Lung (tissue), 12 donors: Measurements from ENCODE around the gene DOCK3. TPM values are rescaled to one million over a fixed set of nuclear protein-coding genes. Genes with fewer than 3 reads are reported as not detected.

Source experiments
- ATAC-seq: fragments of 200-7000 bp; cut with Tn5 transposase; one replicate; pipeline ENCODE4 v1.9.1; 2020; ENCODE audit warnings: moderate number of reproducible peaks; ENCODE audit not compliant: insufficient read depth, low FRiP score
- DNase-seq, 3 donors: peaks; one replicate each; pipeline ENCODE4 v3.0.0-alpha.2; 2013 to 2017
- H3K27ac ChIP-seq, 2 donors: one replicate each; pipeline ENCODE4 v1.5.1; 2013; ENCODE audit warnings: mild to moderate bottlenecking in 2 of 2, moderate library complexity in 2 of 2, control low read depth in 1 of 2, inconsistent platforms in 1 of 2, low read depth in 1 of 2, low read length in 1 of 2
- H3K27me3 ChIP-seq, 3 donors: one replicate each; pipeline ENCODE4 v1.5.1; 2013; ENCODE audit warnings: low read length in 2 of 3; ENCODE audit not compliant: control insufficient read depth in 3 of 3, insufficient read depth in 3 of 3
- H3K36me3 ChIP-seq, 4 donors: one replicate each; pipeline ENCODE4 v1.5.1; 2013; ENCODE audit warnings: low read length in 4 of 4, mild to moderate bottlenecking in 1 of 4, moderate library complexity in 1 of 4; ENCODE audit not compliant: control insufficient read depth in 4 of 4, insufficient read depth in 4 of 4
- H3K4me1 ChIP-seq, 5 donors: one replicate each; pipeline ENCODE4 v1.5.1; 2013; ENCODE audit warnings: low read length in 5 of 5, mild to moderate bottlenecking in 2 of 5, moderate library complexity in 1 of 5; ENCODE audit not compliant: control insufficient read depth in 5 of 5, insufficient read depth in 5 of 5
- H3K4me3 ChIP-seq: one replicate; pipeline ENCODE4 v1.5.1; 2013; ENCODE audit warnings: mild to moderate bottlenecking, control low read depth, moderate library complexity
- H3K9ac ChIP-seq, 2 donors: one replicate each; pipeline ENCODE4 v1.5.1; 2013; ENCODE audit warnings: low read length in 2 of 2, control low read depth in 1 of 2; ENCODE audit not compliant: insufficient read depth in 1 of 2
- H3K9me3 ChIP-seq, 4 donors: one replicate each; pipeline ENCODE4 v1.5.1; 2013; ENCODE audit warnings: low read length in 3 of 4, mild to moderate bottlenecking in 1 of 4, moderate library complexity in 1 of 4; ENCODE audit not compliant: control insufficient read depth in 4 of 4, insufficient read depth in 3 of 4
- CTCF ChIP-seq: IDR thresholded peaks from 2 replicates; pipeline ENCODE4 v1.5.1; 2012; ENCODE audit warnings: mild to moderate bottlenecking; ENCODE audit errors: control extremely low read depth, extremely low read depth
- WGBS, 2 donors: extraction: QIAGEN DNeasy Blood & Tissue Kit; methylation state at CpG; one replicate each; pipeline ENCODE4 v1.1.7; 2013; 5-methylcytosine and 5-hydroxymethylcytosine counted together
- polyA plus RNA-seq, 2 donors: library from polyadenylated mRNA; stranded (reverse); fragments of 200-250 nt; gene quantifications; one replicate each; pipeline ENCODE4 v1.2.1, GENCODE V29; 2013
- total RNA-seq, 2 donors: library from RNA; depleted of rRNA in 1 of 2; stranded (reverse); fragments of >200 nt in 1 of 2; gene quantifications; one replicate each; pipeline ENCODE4 v1.2.1, GENCODE V29; 2014 to 2021
- donor health status: control.
- donor health status: control.
- donor health status: Bipolar disorder and iron deficiency.
- donor health status: healthy.
- donor health status: DM: yes; HTN: yes; CAD: no.

DOCK3 gene
- total and polyA plus RNA-seq, 4 donors, result 0.06 to 1.4 (median 0.34) TPM

GRCh38 chr3:51382947-51383578 is 708.3 kb downstream of the DOCK3 start:
- no peak for TF ChIP-seq CTCF
- Histone ChIP-seq H3K27me3 (no peaks in the 10 kb centered on the region), H3K4me1 (peaks cover 0 to 30% (median 8%) of the 10 kb centered on the region in 5 donors), H3K27ac (no peak overlapping the region), H3K4me3 (no peak overlapping the region), H3K9me3 (no peaks in the 10 kb centered on the region), H3K36me3 (peaks cover 5 to 18% (median 6%) of the 10 kb centered on the region in 4 donors), H3K9ac (no peak overlapping the region)
- WGBS, 2 donors, result 91 to 96% methylated on average over 3 of the region's 3 CpGs
- DNase-seq (peak in 1 of 3 donors; percentile 3), ATAC-seq (no peak)

GRCh38 chr3:51384055-51384725 is 709.5 kb downstream of the DOCK3 start:
- H3K27me3 ChIP-seq, result no peaks in the 10 kb centered on the region
- H3K4me1 ChIP-seq, result peaks cover 0 to 33% (median 10%) of the 10 kb centered on the region in 5 donors
- DNase-seq, result peak; percentile 24 to 36 (median 34)
- H3K9me3 ChIP-seq, result no peaks in the 10 kb centered on the region
- peak overlapping the region; percentile 90 to 93 for H3K27ac ChIP-seq
- ATAC-seq, result no peak
- TF ChIP-seq CTCF, result no peak
- peak overlapping the region; percentile 79 for H3K4me3 ChIP-seq
- H3K9ac ChIP-seq, result peak overlapping the region; percentile 82 to 87
- 0 to 1% methylated on average over 28 to 29 of the region's 29 CpGs for WGBS, 2 donors
- H3K36me3 ChIP-seq, result peaks cover 5 to 23% (median 13%) of the 10 kb centered on the region in 4 donors

GRCh38 chr3:51384726-51385473 is 710.2 kb downstream of the DOCK3 start, which contains the start of gene MANF:
Gene MANF, plus strand, starts transcription at chr3:51385291. Its CDS starts 52 bp downstream, at chr3:51385343.
- DNase-seq, result peak; percentile 98 to 99 (median 98)

More at GRCh38 chr3:51384726-51385473, 710.2 kb downstream of the DOCK3 start, which contains the start of gene MANF:
- H3K9me3 ChIP-seq, result no peaks in the 10 kb centered on the region
- H3K36me3 ChIP-seq, result peaks cover 5 to 23% (median 14%) of the 10 kb centered on the region in 4 donors
- H3K4me1 ChIP-seq, result peaks cover 0 to 33% (median 10%) of the 10 kb centered on the region in 5 donors
- peak within 1 kb of the TSS; percentile 90 to 93 for H3K27ac ChIP-seq
- peak within 1 kb of the TSS; percentile 82 to 87 for H3K9ac ChIP-seq
- no peak for TF ChIP-seq CTCF
- ATAC-seq, result peak; percentile 96
- H3K27me3 ChIP-seq, result no peaks in the 10 kb centered on the region
- 0% methylated on average over 49 to 65 of the region's 65 CpGs for WGBS, 2 donors
- peak within 1 kb of the TSS; percentile 89 for H3K4me3 ChIP-seq
